Posterior vena cava (tissue), 2 donors: ENCODE data around the gene PADI6. TPM values are rescaled to one million over a fixed set of nuclear protein-coding genes. Genes with fewer than 3 reads are reported as not detected.

Experiments used
- DNase-seq: peaks from one replicate; pipeline ENCODE4 v3.0.0-alpha.2; 2020; ENCODE audit warnings: low spot score
- intact Hi-C, 2 donors: fragments of 100-400 bp; cut with DNase I; formaldehyde crosslinking; loops; one replicate each; pipeline versions ENCODE4 v1.14.1 to v1.14.2; 2022 to 2023
- total RNA-seq, 2 donors: library from RNA; stranded (reverse); fragmentation: NEBNext Ultra II Directional; extraction: Animal tissue kit (Norgen Biotek cat#: 25700); gene quantifications; one replicate each; pipeline ENCODE4 v1.2.1, GENCODE V29; 2021
- donor health status: DM: yes; HTN: yes; CAD: no.
- donor health status: DM: yes; HTN: yes; CAD: no.

The PADI6 gene
- total RNA-seq, 2 donors from 2014 or later: not detected

- no peak for DNase-seq
- intact Hi-C loops: no loop called here
Measured at GRCh38 chr1:17352419-17352909, 19.5 kb upstream of the PADI6 start.

- intact Hi-C loops: no loop called here
- no peak for DNase-seq
Measured at GRCh38 chr1:17355898-17356297, 16.1 kb upstream of the PADI6 start.

- DNase-seq: no peak
- intact Hi-C loops: no loop called here
Measured at GRCh38 chr1:17356387-17357026, 15.5 kb upstream of the PADI6 start.

GRCh38 chr1:17358557-17358956 is 13.4 kb upstream of the PADI6 start:
- intact Hi-C loops: no loop called here
- DNase-seq: no peak

GRCh38 chr1:17359031-17359430 is 13.0 kb upstream of the PADI6 start:
- DNase-seq: no peak
- intact Hi-C loops: no loop called here

GRCh38 chr1:17359808-17360207 is 12.2 kb upstream of the PADI6 start:
- no peak for DNase-seq
- intact Hi-C loops: no loop called here

- DNase-seq: no peak
- intact Hi-C loops: no loop called here
Measured at GRCh38 chr1:17360272-17360956, 11.6 kb upstream of the PADI6 start.

GRCh38 chr1:17361687-17362086 is 10.3 kb upstream of the PADI6 start:
- no peak for DNase-seq
- intact Hi-C loops: no loop called here

- intact Hi-C loops: no loop called here
- DNase-seq: no peak
Measured at GRCh38 chr1:17363351-17363750, 8.6 kb upstream of the PADI6 start.

GRCh38 chr1:17363771-17364170 is 8.2 kb upstream of the PADI6 start:
- DNase-seq: no peak
- intact Hi-C loops: no loop called here

- intact Hi-C loops: no loop called here
- DNase-seq: no peak
Measured at GRCh38 chr1:17365293-17365692, 6.7 kb upstream of the PADI6 start.

- intact Hi-C loops: no loop called here
Measured at GRCh38 chr1:17369466-17369865, 2.5 kb upstream of the PADI6 start.

GRCh38 chr1:17370618-17371017 is 1.4 kb upstream of the PADI6 start:
- no peak for DNase-seq
- intact Hi-C loops: no loop called here

More at GRCh38 chr1:17369466-17369865, 2.5 kb upstream of the PADI6 start:
- no peak for DNase-seq

- intact Hi-C loops: no loop called here
- DNase-seq: no peak
Measured at GRCh38 chr1:17372955-17373354, 959 bp downstream of the PADI6 start.

GRCh38 chr1:17375651-17376050 is 3.7 kb downstream of the PADI6 start:
- intact Hi-C loops: no loop called here
- DNase-seq: no peak

- intact Hi-C loops: no loop called here
- no peak for DNase-seq
Measured at GRCh38 chr1:17377325-17377953, 5.4 kb downstream of the PADI6 start.

GRCh38 chr1:17381161-17381560 is 9.2 kb downstream of the PADI6 start:
- intact Hi-C loops: no loop called here
- no peak for DNase-seq

GRCh38 chr1:17392199-17392740 is 20.3 kb downstream of the PADI6 start:
- no peak for DNase-seq

GRCh38 chr1:17393230-17393629 is 21.2 kb downstream of the PADI6 start:
- intact Hi-C loops: no loop called here
- no peak for DNase-seq

More at GRCh38 chr1:17392199-17392740, 20.3 kb downstream of the PADI6 start:
- intact Hi-C loops: no loop called here
